Tibial nerve (tissue), 4 donors: ENCODE data around the gene MINDY3.
"Not testable (repeated sequence)": the region's sequence is repeated elsewhere in the genome, so short reads cannot be mapped to it uniquely, and the experiment has no call there.

Source experiments
- CTCF ChIP-seq, 5 experiments: fragments of 200-600 bp in 3 of 5; fragments of 450-650 bp in 2 of 5; sonication (generic) in 3 of 5; IDR thresholded peaks; one replicate each; pipeline ENCODE4 v1.5.1; 2016 to 2019; ENCODE audit warnings: antibody characterized with exemption in 5 of 5, mild to moderate bottlenecking in 3 of 5, moderate library complexity in 2 of 5
- EP300 ChIP-seq, 2 donors: sonication (generic); formaldehyde crosslinking; IDR thresholded peaks; one replicate each; pipeline ENCODE4 v1.6.1; 2017; ENCODE audit warnings: antibody characterized with exemption in 2 of 2, mild to moderate bottlenecking in 1 of 2
- POLR2A ChIP-seq, 2 donors: fragments of 450-650 bp; IDR thresholded peaks; one replicate each; pipeline ENCODE4 v1.6.1; 2017; ENCODE audit warnings: antibody characterized with exemption in 2 of 2, mild to moderate bottlenecking in 2 of 2, moderate library complexity in 2 of 2

- TF ChIP-seq CTCF, POLR2A, EP300 (IDR thresholded peaks at IDR 0.05): not testable (repeated sequence)
Observed at GRCh38 chr10:15850337-15850978, 9.8 kb downstream of the MINDY3 start.
